Suprapubic skin (tissue), 4 donors: ENCODE data around the gene TRPV4.

Experiments
- POLR2A ChIP-seq, 2 donors: fragments of 450-650 bp; IDR thresholded peaks; one replicate each; pipeline ENCODE4 v1.6.1; 2017; ENCODE audit warnings: antibody characterized with exemption in 2 of 2, mild to moderate bottlenecking in 2 of 2, moderate library complexity in 2 of 2
- POLR2AphosphoS5 ChIP-seq, 3 donors: sonication (generic); formaldehyde crosslinking; IDR thresholded peaks; one replicate each; pipeline ENCODE4 v1.6.1; 2017; ENCODE audit warnings: antibody characterized with exemption in 3 of 3
- TF ChIP-seq, protein P1 (sequence below), 2 donors: fragments of 200-600 bp in 1 of 2; fragments of 450-650 bp in 1 of 2; sonication (generic) in 1 of 2; IDR thresholded peaks; one replicate each; pipeline ENCODE4 v1.5.1; 2016 to 2019; ENCODE audit warnings: antibody characterized with exemption in 2 of 2, mild to moderate bottlenecking in 1 of 2, moderate library complexity in 1 of 2

DNA sequence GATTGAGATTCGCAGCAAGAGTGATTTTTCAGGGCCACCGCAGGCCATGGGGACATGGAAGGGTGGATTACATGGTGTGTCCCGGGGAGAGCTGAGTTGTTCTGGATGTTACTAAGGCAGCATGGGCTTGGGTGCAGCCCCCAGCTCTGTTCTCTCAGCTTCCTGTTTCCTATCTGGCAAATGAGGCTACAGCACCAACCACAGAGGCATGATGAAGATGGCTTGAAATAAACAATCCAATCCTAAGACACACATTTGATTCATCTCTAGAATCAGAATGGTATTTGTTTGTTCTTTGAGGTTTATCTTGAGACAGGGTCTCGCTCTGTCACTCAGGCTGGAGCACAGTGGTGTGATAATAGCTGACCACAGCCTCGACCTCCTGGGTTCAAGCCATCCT is 25.6 kb upstream of the TRPV4 start:
- TF ChIP-seq, protein P1, sequence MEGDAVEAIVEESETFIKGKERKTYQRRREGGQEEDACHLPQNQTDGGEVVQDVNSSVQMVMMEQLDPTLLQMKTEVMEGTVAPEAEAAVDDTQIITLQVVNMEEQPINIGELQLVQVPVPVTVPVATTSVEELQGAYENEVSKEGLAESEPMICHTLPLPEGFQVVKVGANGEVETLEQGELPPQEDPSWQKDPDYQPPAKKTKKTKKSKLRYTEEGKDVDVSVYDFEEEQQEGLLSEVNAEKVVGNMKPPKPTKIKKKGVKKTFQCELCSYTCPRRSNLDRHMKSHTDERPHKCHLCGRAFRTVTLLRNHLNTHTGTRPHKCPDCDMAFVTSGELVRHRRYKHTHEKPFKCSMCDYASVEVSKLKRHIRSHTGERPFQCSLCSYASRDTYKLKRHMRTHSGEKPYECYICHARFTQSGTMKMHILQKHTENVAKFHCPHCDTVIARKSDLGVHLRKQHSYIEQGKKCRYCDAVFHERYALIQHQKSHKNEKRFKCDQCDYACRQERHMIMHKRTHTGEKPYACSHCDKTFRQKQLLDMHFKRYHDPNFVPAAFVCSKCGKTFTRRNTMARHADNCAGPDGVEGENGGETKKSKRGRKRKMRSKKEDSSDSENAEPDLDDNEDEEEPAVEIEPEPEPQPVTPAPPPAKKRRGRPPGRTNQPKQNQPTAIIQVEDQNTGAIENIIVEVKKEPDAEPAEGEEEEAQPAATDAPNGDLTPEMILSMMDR (IDR thresholded peaks at IDR 0.05), result no peak
- TF ChIP-seq POLR2A (IDR thresholded peaks at IDR 0.05) (no peak), POLR2AphosphoS5 (IDR thresholded peaks at IDR 0.05) (no peak)
